Glomerular endothelial cell (primary cell): ENCODE results near the gene CMSS1. TPM values are rescaled to one million over a fixed set of nuclear protein-coding genes. Genes with fewer than 3 reads are reported as not detected.
"Not testable (repeated sequence)": the region's sequence is repeated elsewhere in the genome, so short reads cannot be mapped to it uniquely, and the experiment has no call there.

Experiments
- DNase-seq: peaks from one replicate; pipeline ENCODE4 v3.0.0-alpha.2; 2011; ENCODE audit warnings: low read depth, low spot score; ENCODE audit errors: extremely low read depth
- total RNA-seq: library from RNA; depleted of rRNA; stranded (reverse); fragments of >200 nt; gene quantifications from 2 replicates; pipeline ENCODE4 v1.2.3, GENCODE V29; 2015

The CMSS1 gene
- total RNA-seq, 1 donor from 2014 or later: 12.4 TPM

GRCh38 chr3:100043271-100043670 lies 225.6 kb downstream of the CMSS1 start:
- DNase-seq: no peak

DNA sequence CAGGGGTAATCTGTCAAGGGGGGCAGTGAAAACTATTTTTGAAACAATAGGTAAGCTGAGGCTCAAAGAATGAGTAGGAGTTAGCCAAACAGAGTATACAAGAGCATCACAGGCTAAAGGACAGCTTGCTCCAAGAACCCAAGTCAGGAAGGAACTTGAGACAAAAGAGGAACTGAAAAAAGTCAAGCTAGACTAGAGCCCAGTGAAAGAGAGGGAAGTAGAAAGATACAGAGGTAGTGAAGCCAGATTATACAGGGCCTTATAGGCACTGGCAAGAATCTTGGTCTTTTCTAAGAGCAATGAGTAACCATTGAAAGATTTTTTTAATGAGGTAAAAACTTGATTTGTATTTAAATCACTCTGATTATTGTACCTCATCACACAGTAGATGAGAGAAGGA lies 226.7 kb downstream of the CMSS1 start:
- DNase-seq: no peak

GRCh38 chr3:100045696-100046095 lies 228.0 kb downstream of the CMSS1 start:
- no peak for DNase-seq

- DNase-seq: no peak
Observed at GRCh38 chr3:100046986-100047385, 229.3 kb downstream of the CMSS1 start.

- no peak for DNase-seq
Observed at GRCh38 chr3:100047455-100048141, 229.9 kb downstream of the CMSS1 start.

GRCh38 chr3:100048248-100048647 lies 230.6 kb downstream of the CMSS1 start:
- DNase-seq: no peak

GRCh38 chr3:100051513-100051912 lies 233.9 kb downstream of the CMSS1 start:
- not testable (repeated sequence) for DNase-seq

- DNase-seq: no peak
Observed at GRCh38 chr3:100053951-100054620, 236.4 kb downstream of the CMSS1 start.

DNA sequence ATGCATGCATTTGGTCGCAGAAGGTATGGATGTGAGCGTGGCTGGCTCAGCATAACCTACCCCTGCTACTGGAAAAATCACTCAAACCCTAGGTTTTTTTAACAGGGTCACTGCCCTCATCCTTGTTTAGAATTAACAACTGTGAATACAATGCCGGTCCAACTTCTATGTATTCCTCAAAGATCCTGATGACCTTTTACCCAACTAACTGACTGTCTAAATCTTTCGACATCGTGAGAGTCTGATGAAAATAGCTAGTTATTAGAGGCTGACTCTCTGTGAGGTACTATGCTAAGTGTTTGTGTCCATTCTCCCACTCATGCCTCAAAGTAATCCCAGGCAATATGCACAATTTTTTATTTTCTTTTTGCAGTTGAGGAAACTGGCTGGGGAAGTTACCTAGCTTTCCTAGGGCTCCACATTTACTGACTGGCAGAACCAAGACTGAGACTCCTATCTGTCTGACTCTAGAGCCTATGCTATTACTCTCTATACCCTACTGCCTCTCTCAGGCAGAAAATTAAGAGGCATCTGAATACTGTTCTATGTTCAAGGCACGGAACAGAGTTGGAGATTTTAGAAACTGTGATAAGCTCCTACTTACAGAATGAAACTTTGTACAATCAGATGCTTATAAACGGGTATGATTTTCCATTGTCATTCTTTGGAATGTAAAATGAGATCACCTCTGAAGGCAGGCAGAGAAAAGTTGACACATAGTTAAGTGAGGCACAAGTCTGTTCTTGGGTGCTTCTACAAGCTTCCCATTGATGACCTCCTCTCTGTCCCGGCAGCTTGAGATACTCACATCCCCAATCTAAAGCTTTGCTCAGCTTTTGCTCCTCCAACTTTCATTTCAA lies 240.3 kb downstream of the CMSS1 start:
- no peak for DNase-seq

- DNase-seq: no peak
Observed at GRCh38 chr3:100059472-100059871, 241.8 kb downstream of the CMSS1 start.

GRCh38 chr3:100060685-100061484 lies 243.2 kb downstream of the CMSS1 start:
- DNase-seq: no peak

DNA sequence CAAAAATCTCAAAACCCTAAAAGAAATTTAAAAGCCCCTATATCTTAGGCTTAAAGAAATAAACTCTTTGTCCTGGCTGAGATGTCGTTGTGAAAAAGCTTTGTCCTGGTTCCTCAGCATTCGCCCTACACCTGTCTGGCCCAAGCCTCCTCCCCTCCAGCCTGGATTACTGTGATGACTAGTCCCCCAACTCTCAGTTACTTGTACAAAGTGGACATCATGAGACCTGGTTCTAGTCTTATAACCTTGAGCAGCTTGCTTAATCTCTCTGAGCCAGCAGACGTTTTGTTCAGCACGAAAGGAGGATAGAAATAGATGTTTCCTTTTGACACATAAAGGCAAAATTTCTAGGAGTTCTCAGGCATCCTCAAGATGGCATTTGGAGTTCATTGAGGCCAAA lies 245.0 kb downstream of the CMSS1 start:
- DNase-seq: no peak

DNA sequence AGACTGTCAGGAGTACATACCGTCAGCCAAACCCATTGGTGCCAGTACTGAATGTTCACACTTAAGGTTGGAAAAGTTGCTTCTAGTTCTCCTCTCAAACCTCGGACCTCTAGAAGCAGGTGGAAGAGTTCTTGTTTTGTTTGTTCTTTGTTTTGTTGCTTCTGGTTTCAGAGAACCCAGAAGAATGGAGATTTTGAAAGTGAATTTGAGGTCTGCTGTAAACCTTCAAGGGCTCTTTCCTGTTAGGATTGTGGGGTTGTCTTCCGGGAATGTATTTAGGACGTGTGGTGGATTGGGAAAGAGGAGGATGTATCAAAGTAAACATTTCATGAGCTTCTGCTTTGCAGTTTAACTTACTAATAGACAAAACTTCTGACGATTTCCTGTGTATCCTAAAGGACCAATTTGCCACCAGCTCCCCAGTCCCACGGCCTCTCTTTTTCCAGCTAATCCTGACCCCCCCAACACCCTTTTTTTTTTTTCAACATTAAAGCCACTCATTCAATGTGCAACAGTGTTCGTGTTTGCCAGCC lies 246.3 kb downstream of the CMSS1 start:
- DNase-seq: no peak

DNA sequence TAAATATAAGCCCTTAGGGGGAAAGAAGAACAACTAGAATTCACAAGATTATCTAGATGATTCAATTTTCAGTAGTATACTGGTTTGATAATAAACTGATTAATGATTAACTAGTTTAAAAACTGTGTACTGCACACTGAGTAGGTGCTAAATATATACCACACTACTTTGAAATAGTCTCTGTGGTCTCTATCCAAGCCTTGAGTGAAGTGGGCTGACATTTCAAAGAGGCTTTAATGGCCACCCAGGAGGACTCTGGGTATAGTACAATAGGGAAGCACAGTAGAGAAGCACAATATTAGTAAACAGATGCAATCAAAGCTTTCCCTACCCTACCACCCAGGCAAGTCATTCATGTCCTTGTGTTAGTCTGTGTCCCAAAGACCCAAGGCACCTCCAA lies 249.9 kb downstream of the CMSS1 start:
- no peak for DNase-seq

GRCh38 chr3:100068826-100069225 lies 251.2 kb downstream of the CMSS1 start:
- peak; percentile 68 for DNase-seq

- no peak for DNase-seq
Observed at GRCh38 chr3:100069472-100069871, 251.8 kb downstream of the CMSS1 start.

- no peak for DNase-seq
Observed at GRCh38 chr3:100072326-100073048, 254.8 kb downstream of the CMSS1 start.

GRCh38 chr3:100073049-100073713 lies 255.5 kb downstream of the CMSS1 start:
- DNase-seq: no peak

DNA sequence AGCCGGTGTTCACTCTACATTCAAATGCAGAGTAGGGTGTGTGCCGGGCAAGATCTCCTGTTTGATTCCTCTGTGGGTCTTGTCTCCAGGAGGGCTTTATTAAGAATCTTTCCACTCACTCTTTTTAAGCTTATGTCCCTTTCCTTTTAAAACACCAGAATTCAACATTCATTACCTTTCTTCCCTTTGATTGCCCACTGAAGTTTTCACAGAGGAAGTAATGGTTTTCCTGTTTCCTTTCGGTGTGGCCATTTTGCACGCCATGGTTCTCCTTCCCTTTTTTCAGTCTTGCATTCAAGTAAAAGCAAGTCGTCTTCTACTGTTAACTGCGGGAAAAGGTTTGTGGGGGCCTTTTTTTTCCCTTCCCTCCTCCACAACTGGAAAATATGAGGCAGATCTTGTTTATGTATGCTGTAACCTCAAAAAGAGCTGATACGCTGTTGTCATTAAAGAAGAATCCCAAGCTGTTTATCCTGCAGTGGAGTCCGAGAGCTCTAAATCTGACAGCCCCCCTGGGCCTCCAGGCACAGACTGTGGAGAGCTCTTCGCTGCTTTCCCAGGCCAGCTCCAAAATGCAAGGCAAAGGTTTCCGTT lies 256.1 kb downstream of the CMSS1 start:
- no peak for DNase-seq
